WTC11 (cell line): ENCODE results near the gene HHIP.

Experiments used
- CREB1 ChIP-seq: sonication (generic); formaldehyde crosslinking; IDR thresholded peaks from 2 replicates; pipeline ENCODE4 v1.8.0; 2023; ENCODE audit warnings: mild to moderate bottlenecking, missing genetic modification reagents
- CREM ChIP-seq: sonication (generic); formaldehyde crosslinking; IDR thresholded peaks from 2 replicates; pipeline ENCODE4 v1.8.1; 2022; ENCODE audit warnings: mild to moderate bottlenecking, missing genetic modification reagents, moderate library complexity
- CTCF ChIP-seq: fragments of 200-600 bp; IDR thresholded peaks from 2 replicates; pipeline ENCODE4 v1.8.0; 2022; ENCODE audit warnings: antibody characterized with exemption
- ESRRA ChIP-seq: sonication (generic); formaldehyde crosslinking; IDR thresholded peaks from 2 replicates; pipeline ENCODE4 v1.8.1; 2022; ENCODE audit warnings: mild to moderate bottlenecking, missing genetic modification reagents, borderline replicate concordance
- IRF2 ChIP-seq: sonication (generic); formaldehyde crosslinking; IDR thresholded peaks from 2 replicates; pipeline ENCODE4 v1.8.0; 2022; ENCODE audit warnings: low read depth, missing genetic modification reagents, borderline replicate concordance
- MAX ChIP-seq: sonication (generic); formaldehyde crosslinking; IDR thresholded peaks from 2 replicates; pipeline ENCODE4 v1.8.0; 2022; ENCODE audit warnings: mild to moderate bottlenecking, missing genetic modification reagents
- MLX ChIP-seq: sonication (generic); formaldehyde crosslinking; IDR thresholded peaks from 2 replicates; pipeline ENCODE4 v1.8.1; 2023; ENCODE audit warnings: mild to moderate bottlenecking, missing genetic modification reagents, moderate library complexity
- NFYB ChIP-seq: sonication (generic); formaldehyde crosslinking; conservative IDR thresholded peaks from 2 replicates; pipeline ENCODE4 v1.8.0; 2022; ENCODE audit warnings: low read depth, missing genetic modification reagents
- NR2C2 ChIP-seq: sonication (generic); formaldehyde crosslinking; IDR thresholded peaks from 2 replicates; pipeline ENCODE4 v1.8.0; 2022; ENCODE audit warnings: mild to moderate bottlenecking, missing genetic modification reagents
- RORB ChIP-seq: fragments of 250-450 bp; sonication (Bioruptor Pico); IDR thresholded peaks from 2 replicates; pipeline ENCODE4 v1.9.0; 2021; ENCODE audit warnings: mild to moderate bottlenecking
- SP1 ChIP-seq: sonication (generic); formaldehyde crosslinking; conservative IDR thresholded peaks from 2 replicates; pipeline ENCODE4 v1.8.1; 2022; ENCODE audit warnings: missing genetic modification reagents
- TCF7 ChIP-seq: sonication (generic); formaldehyde crosslinking; IDR thresholded peaks from 2 replicates; pipeline ENCODE4 v1.8.0; 2022; ENCODE audit warnings: mild to moderate bottlenecking, low read depth, missing genetic modification reagents, moderate library complexity
- TP53 ChIP-seq: sonication (generic); formaldehyde crosslinking; IDR thresholded peaks from 2 replicates; pipeline ENCODE4 v1.8.1; 2023; ENCODE audit warnings: mild to moderate bottlenecking, missing genetic modification reagents

- no peak for TF ChIP-seq CTCF
- no peak for TF ChIP-seq IRF2 (CRISPR knock-in tag)
- TF ChIP-seq CREM (CRISPR knock-in tag), result no peak
- TF ChIP-seq NR2C2 (CRISPR knock-in tag), result no peak
- no peak for TF ChIP-seq ESRRA (CRISPR knock-in tag)
- no peak for TF ChIP-seq TCF7
- TF ChIP-seq SP1 (CRISPR knock-in tag), result no peak
- TF ChIP-seq TP53 (CRISPR knock-in tag), result no peak
- no peak for TF ChIP-seq RORB (CRISPR knock-in tag)
- no peak for TF ChIP-seq CREB1
- TF ChIP-seq MAX (CRISPR knock-in tag), result no peak
- TF ChIP-seq NFYB, result no peak
- TF ChIP-seq MLX (CRISPR knock-in tag), result no peak
These were observed 37.6 kb downstream of the HHIP start for GRCh38 chr4:144683516-144683915.
